GM08714 (cell line): ENCODE results near the gene GREB1.

Experiments
- H3K4me3 ChIP-seq: fragments of 200-500 bp; sonication (Bioruptor generic); 2 replicates; pipeline ENCODE4 v1.5.1; 2014; ENCODE audit warnings: mild to moderate bottlenecking, low read length, inconsistent platforms
- ZNF274 ChIP-seq: IDR thresholded peaks from 2 replicates; pipeline ENCODE4 v1.6.1; 2012; ENCODE audit warnings: mild to moderate bottlenecking, low read depth, low read length

GREB1 gene

GRCh38 chr2:11540996-11541692 is 7.3 kb downstream of the GREB1 start:
- no peak for TF ChIP-seq ZNF274
- H3K4me3 ChIP-seq: no peak overlapping the region

- H3K4me3 ChIP-seq: no peak overlapping the region
- TF ChIP-seq ZNF274: no peak
Measured at GRCh38 chr2:11541693-11542274, 7.9 kb downstream of the GREB1 start.

- H3K4me3 ChIP-seq: no peak overlapping the region
- TF ChIP-seq ZNF274: no peak
Measured at GRCh38 chr2:11542275-11542819, 8.5 kb downstream of the GREB1 start.

- H3K4me3 ChIP-seq: no peak overlapping the region
- no peak for TF ChIP-seq ZNF274
Measured at GRCh38 chr2:11543337-11544216, 9.7 kb downstream of the GREB1 start.

GRCh38 chr2:11546072-11546471 is 12.2 kb downstream of the GREB1 start:
- no peak for TF ChIP-seq ZNF274
- H3K4me3 ChIP-seq: no peak overlapping the region

- no peak for TF ChIP-seq ZNF274
- no peak overlapping the region for H3K4me3 ChIP-seq
Measured at GRCh38 chr2:11547912-11548497, 14.2 kb downstream of the GREB1 start.

GRCh38 chr2:11550302-11550701 is 16.5 kb downstream of the GREB1 start:
- no peak overlapping the region for H3K4me3 ChIP-seq
- TF ChIP-seq ZNF274: no peak

GRCh38 chr2:11550901-11551568 is 17.2 kb downstream of the GREB1 start:
- TF ChIP-seq ZNF274: no peak
- H3K4me3 ChIP-seq: no peak overlapping the region

- no peak for TF ChIP-seq ZNF274
- no peak overlapping the region for H3K4me3 ChIP-seq
Measured at GRCh38 chr2:11551569-11552259, 17.9 kb downstream of the GREB1 start.

- H3K4me3 ChIP-seq: no peak overlapping the region
- TF ChIP-seq ZNF274: no peak
Measured at GRCh38 chr2:11552260-11552638, 18.4 kb downstream of the GREB1 start.

- no peak for TF ChIP-seq ZNF274
Measured at GRCh38 chr2:11553661-11554398, 20.0 kb downstream of the GREB1 start.

GRCh38 chr2:11554399-11554716 is 20.5 kb downstream of the GREB1 start:
- no peak overlapping the region; the same call in 1 of the 2 replicates for H3K4me3 ChIP-seq

More at GRCh38 chr2:11553661-11554398, 20.0 kb downstream of the GREB1 start:
- H3K4me3 ChIP-seq: no peak overlapping the region; the same call in 1 of the 2 replicates

More at GRCh38 chr2:11554399-11554716, 20.5 kb downstream of the GREB1 start:
- TF ChIP-seq ZNF274: no peak
